Measurements from ENCODE around the gene CDH23.

CDH23 gene

DNA sequence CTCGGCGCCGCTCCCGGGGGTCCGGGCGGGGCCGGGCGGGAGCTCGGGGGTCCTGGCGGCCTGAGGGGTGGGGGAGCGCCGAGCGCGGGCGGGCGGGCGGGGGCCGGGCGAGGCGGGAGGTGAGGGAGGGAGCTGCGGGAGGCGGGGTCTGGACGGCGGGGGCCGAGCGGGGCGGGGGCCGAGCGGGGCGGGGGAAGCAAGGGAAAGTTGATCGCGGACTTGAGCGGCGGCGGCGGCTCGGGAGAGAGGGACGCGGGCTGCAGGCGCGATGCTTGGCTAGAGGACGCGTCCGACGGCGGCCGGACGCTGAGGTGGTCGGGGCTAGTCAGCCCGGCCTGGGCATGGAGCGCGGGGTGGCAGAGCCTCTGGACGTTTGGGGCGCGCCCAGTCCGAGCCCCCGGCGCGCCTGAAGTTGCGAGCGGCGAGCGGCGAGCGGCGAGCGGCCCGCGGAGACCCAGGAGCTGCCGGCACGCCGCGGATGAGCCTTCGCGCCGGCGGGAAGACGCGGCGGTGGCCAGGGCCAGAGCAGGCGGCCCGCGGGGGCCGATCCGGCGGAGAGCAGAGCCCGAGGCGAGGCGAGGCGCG lies at the start of gene CDH23:
CDH23 (plus strand) TSS at position 210 of the 585 bp plus-strand sequence. CDS start 42,912 bp downstream, outside the sequence.
- TF ChIP-seq, protein P1, sequence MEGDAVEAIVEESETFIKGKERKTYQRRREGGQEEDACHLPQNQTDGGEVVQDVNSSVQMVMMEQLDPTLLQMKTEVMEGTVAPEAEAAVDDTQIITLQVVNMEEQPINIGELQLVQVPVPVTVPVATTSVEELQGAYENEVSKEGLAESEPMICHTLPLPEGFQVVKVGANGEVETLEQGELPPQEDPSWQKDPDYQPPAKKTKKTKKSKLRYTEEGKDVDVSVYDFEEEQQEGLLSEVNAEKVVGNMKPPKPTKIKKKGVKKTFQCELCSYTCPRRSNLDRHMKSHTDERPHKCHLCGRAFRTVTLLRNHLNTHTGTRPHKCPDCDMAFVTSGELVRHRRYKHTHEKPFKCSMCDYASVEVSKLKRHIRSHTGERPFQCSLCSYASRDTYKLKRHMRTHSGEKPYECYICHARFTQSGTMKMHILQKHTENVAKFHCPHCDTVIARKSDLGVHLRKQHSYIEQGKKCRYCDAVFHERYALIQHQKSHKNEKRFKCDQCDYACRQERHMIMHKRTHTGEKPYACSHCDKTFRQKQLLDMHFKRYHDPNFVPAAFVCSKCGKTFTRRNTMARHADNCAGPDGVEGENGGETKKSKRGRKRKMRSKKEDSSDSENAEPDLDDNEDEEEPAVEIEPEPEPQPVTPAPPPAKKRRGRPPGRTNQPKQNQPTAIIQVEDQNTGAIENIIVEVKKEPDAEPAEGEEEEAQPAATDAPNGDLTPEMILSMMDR (IDR thresholded peaks at IDR 0.05; ENCODE audit: borderline replicate concordance, insufficient read depth, low read depth, low read length): no peak
- no peak within 1 kb of the TSS for H3K4me3 ChIP-seq (ENCODE audit: low read depth, low read length)

GRCh38 chr10:71347587-71348395 lies 48.9 kb upstream of the CDH23 start:
- TF ChIP-seq, protein P1 (IDR thresholded peaks at IDR 0.05; ENCODE audit: borderline replicate concordance, insufficient read depth, low read depth, low read length): no peak
- H3K4me3 ChIP-seq (ENCODE audit: low read depth, low read length): no peak overlapping the region

GRCh38 chr10:71348850-71349249 lies 47.9 kb upstream of the CDH23 start:
- TF ChIP-seq, protein P1 (IDR thresholded peaks at IDR 0.05; ENCODE audit: borderline replicate concordance, insufficient read depth, low read depth, low read length): no peak
- no peak overlapping the region for H3K4me3 ChIP-seq (ENCODE audit: low read depth, low read length)

DNA sequence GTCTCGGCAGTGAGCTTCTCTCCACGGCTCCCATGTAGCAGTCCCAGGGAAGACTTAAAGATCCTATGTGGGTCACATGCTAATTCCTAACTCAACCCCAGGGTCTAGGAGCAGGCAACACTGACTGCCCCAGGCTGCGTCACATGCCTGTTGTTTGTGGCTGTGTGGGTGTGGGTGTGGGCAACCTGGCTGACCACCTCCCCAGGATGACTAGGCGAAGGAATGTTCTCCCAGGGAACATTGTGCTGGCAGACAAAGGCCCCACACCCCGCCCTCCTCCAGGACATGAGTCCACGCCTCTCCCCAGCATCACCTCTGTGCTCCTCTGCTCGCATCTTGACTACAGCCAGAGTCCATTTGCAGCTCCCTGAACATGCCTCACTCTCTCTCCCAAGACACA lies 47.3 kb upstream of the CDH23 start:
- TF ChIP-seq, protein P1 (IDR thresholded peaks at IDR 0.05; ENCODE audit: borderline replicate concordance, insufficient read depth, low read depth, low read length): no peak
- H3K4me3 ChIP-seq (ENCODE audit: low read depth, low read length): no peak overlapping the region

GRCh38 chr10:71351087-71351486 lies 45.6 kb upstream of the CDH23 start:
- H3K4me3 ChIP-seq (ENCODE audit: low read depth, low read length): no peak overlapping the region
- TF ChIP-seq, protein P1 (IDR thresholded peaks at IDR 0.05; ENCODE audit: borderline replicate concordance, insufficient read depth, low read depth, low read length): no peak

DNA sequence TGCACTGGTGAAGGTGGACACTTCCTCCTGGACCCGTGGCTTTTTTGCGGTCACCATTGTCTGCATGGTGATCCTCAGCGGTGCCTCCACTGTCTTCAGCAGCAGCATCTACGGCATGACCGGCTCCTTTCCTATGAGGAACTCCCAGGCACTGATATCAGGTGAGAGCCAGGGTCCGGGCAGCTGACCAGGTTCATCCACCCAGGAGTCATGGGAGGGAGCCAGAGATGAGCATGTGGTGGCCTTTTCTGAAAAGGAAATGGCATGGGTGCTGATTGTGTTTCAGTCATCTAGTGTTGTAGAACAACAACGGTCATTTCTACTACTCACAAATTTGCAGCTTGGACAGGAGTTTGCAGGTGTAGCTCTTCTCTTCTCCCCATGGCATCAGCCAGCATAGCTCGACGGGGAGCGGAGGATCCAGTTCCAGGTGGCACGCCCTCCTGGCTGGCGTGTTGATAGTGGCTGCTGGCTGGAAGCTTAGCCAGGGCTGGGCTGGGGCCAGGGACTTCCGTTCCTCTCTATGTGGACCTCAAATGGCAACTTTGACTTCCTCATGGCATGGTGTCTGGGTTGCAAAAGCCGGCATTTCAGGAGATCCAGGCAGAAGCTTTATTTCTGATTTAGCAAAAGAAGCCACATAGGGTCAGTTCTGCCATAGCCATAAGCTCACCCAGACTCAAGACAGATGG lies 44.9 kb upstream of the CDH23 start:
- H3K4me3 ChIP-seq (ENCODE audit: low read depth, low read length): no peak overlapping the region
- TF ChIP-seq, protein P1 (IDR thresholded peaks at IDR 0.05; ENCODE audit: borderline replicate concordance, insufficient read depth, low read depth, low read length): no peak

Data from GM12875 (cell line).